GM19328 (cell line): Measurements from ENCODE around the gene KIF16B.

Source experiments
- ATAC-seq: cut with Tn5 transposase; IDR thresholded peaks from one replicate; pipeline ENCODE4 v1.9.1; 2021; ENCODE audit warnings: mild to moderate bottlenecking, moderate library complexity; ENCODE audit not compliant: unreplicated experiment

Gene KIF16B

GRCh38 chr20:16486532-16486931 is 86.7 kb downstream of the KIF16B start:
- ATAC-seq: no peak

DNA sequence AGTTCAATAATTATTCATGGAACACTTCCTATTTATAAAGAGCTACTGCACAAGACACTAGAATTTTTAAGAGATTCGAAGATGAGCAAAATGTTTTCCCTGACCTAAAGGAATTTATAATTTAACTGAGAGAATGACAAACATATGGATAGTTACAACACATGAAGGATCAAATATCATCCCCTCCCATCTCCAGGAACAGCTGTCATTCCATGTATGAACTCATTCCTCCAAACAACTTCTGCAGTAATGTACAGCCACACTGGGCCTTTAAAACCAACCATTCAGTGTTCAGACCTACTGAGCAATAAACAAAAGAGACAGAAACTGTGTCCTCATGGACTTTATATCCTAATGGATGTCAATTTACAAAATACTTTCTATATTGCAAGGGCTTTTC is 87.8 kb downstream of the KIF16B start:
- ATAC-seq: no peak

- no peak for ATAC-seq
Observed at GRCh38 chr20:16483024-16483423, 90.2 kb downstream of the KIF16B start.

DNA sequence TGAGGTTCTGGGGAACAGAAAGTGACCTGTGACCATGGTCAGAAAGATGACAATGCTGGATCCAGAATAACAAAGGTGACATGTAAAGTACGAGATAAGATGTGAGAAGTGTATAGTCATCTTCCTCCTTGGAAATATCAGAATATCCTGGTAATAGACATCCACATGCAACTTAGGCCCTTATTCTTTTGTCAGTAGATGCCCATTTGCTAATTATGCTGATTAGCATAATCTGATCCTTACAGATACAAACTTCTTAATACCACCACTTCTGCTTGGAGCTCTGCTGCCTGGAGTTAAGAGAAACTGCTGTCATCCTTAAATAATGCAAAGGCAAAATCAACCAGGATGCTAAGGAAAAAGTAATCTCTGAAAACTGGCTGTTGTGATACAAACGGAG is 91.3 kb downstream of the KIF16B start:
- ATAC-seq: no peak

DNA sequence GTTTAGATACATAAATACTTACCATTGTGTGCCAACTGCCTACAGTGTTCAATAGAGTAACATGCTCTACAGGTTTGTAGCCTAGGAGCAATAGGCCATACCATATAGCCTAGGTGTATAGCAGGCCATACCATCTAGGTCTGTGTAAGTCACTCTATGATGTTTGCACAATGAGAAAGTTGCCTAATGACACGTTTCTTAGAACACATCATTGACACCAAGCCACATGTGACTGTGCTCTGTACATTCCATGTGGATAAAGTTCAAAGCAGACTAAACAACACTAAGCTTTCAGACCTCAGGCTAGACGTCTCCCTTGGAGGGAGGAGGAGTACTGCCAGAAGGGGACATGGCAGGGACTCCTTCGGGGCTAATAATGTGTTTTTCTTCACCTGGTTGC is 93.6 kb downstream of the KIF16B start:
- ATAC-seq: no peak

- no peak for ATAC-seq
Observed at GRCh38 chr20:16477632-16478031, 95.6 kb downstream of the KIF16B start.

- ATAC-seq: no peak
Observed at GRCh38 chr20:16476032-16476431, 97.2 kb downstream of the KIF16B start.

DNA sequence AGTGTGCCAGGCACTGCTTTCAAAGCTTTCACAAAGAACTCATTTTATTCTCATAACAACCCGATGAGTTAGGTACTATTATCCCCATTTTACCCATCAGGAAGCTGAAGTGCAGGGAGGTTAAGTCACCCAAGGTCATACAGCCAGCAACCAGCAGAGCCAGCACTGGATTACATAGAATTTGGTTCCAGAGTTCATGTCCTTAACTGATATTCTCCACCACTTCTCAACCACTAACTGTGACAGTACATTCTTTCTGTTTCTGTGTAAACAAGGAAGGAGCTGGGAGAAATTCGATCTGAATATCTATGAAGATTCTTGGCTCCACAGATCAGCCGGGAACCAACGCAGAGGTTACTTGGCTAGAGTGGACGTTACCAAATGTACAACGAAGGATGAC is 98.0 kb downstream of the KIF16B start:
- ATAC-seq: no peak

GRCh38 chr20:16474363-16474762 is 98.9 kb downstream of the KIF16B start:
- ATAC-seq: no peak

DNA sequence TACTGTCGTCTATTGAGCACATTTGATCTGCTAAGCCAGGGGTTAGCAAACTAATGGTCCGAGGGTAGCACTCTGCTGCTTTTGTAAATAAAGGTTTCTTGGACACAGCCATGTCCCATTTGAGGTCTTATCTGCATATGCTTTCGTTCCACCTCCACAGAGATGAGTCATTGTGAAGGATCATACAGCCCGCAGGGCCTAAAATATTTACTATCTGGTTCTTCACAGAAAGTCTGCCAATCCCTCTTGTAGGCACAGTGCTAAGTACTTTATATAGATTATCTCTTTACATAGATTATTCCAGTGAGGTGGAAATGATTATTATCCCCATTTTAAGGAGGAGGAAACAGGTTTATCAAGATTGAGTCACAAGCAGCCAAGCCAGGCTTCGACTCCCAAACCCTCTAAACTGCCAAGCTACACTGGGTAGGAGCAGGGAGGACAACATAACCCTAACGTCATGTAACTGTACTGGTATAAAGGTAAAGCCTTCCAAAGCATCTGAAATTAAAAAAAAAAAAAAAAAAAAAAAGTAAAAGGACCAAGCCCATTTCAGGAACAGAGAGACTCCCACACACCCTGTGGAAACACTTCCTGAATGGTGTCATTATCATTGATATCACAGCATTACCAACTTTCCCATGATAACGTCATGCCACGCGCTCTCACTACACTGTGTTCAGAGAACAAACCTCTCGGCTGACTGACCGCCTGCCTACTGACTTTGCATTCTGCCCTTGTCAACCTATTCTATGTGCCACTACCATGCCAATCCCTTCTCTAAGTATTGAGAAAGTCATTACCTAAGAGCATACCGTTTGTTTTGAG is 101.0 kb downstream of the KIF16B start:
- no peak for ATAC-seq

DNA sequence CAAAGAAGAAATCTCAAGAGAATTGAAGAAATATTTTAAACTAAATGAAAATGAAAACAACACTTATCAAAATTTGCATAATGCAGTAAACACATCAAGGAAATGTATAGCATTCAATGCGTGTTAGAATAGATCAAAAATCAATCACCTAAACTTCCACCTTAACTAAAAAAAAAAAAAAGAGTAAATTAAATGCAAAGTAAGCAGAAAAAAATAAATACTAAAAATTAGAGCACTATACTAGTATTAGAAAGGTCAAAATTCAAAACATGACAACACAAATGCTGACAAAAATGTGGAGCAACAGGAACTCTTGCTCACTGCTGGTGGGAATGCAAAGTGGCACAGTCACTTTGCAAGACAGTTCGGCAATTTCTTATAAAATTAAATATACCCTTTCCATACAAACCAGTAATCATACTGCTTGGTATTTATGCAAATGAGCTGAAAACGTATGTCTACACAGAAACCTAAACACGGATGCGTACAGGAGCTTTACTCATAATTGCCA is 103.8 kb downstream of the KIF16B start:
- no peak for ATAC-seq

- no peak for ATAC-seq
Observed at GRCh38 chr20:16462711-16463110, 110.5 kb downstream of the KIF16B start.

- no peak for ATAC-seq
Observed at GRCh38 chr20:16459019-16459700, 114.1 kb downstream of the KIF16B start.

DNA sequence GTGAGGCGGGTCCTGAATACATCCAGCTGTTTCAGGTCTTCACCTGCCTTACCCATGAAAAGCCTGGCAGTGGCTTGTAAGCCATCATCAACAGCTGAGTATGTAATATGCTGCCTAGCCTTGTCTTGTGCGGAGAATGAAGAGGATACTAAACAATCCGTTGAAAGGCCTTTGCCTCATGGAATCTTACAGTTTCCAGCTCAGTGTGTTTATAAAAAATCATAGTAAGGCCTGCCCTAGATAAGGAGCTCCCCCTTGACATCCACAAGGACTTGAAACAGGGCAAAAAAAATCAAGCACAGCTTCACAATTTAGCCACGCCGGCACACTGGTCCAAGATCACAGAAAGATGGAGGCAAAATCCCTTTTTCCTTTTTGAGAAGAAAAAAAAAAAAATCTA is 115.7 kb downstream of the KIF16B start:
- no peak for ATAC-seq

DNA sequence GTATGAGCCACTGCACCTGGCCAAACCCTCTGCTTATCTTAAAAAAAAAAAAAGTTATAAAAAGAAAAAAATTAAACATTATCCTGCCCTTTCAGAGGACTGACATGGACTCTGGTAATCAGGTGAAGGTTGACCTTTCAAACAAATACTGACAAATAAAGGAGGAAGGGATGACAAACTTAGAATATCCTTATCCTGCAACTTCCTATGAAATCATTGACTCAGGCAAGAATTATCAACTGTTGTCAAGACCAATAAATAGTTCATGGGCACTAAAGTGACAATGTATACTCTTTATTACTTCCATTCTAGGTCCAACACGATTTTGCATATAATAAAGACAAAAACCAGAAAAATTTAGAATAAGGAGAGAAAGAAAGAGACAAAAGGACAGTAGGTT is 117.9 kb downstream of the KIF16B start:
- no peak for ATAC-seq

- ATAC-seq: no peak
Observed at GRCh38 chr20:16451982-16452381, 121.3 kb downstream of the KIF16B start.

- no peak for ATAC-seq
Observed at GRCh38 chr20:16451001-16451400, 122.2 kb downstream of the KIF16B start.

DNA sequence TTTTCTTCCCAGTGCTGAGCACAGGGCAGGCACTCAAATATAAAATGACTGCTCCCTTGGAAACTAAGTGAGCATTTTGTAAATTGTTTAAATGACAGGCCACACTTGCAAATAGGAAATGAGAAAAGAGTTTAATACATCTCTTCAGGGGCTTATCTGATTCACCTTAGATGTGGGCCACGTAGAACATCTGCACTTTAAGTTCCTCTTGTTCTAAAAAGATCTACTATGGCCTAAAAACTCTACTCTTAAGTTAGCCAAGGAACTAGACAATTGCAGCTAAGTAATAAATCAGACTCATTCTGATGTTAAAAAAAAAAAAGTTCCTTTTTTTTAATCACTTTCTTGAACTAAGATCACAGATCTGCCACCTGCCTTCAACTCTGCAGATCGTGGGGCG is 126.3 kb downstream of the KIF16B start:
- no peak for ATAC-seq

- ATAC-seq: no peak
Observed at GRCh38 chr20:16446246-16446645, 127.0 kb downstream of the KIF16B start.

DNA sequence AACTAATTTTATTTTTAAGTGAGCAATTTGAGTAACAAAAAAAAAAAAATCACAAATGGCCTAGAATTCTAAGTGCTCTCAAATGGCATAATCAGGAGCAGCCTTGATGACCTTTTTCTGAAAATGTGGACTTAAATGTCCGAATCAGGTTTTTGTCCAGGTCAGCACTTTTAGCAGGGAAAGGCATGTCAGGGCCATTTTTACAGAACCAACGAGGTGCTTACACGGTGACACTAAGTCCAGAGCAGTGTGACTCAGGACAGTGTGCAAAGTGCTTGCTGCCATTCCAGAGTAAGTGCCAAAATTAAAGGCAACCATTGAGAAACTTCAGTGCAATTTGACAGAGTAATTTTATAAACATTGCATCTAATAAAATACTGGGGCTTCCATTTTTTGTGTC is 127.8 kb downstream of the KIF16B start:
- ATAC-seq: no peak

DNA sequence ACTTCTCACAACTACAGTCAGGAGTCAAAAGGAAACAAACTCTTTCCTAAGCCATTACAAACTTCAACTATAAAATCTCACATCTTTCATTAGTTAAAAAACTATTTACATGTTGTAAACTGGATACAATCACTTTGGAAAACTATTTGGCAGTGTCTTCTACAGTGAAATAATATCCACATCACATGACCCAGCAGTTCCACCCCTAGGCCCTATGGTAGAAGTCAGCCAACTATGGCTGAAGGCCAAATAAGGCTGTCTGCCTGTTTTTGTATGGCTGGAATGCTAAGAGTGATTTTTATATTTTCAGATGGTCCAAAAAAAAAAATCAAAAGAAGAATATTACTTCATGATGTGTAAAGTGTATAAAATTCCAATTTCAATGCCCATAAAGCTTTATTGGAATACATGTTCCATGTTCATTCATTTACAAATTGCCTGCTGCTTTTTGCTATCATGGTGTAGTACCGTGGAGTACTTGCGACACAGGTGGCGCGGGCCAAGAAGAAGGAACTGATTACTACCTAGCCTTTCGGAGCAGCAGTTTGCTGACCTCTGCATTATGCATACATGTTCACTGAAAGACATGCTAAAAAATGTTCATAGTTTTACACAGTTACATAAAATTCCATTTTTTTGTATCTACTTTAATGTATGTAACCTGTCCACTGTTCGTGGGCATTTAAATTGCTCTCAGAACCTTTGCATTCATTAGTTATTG is 129.0 kb downstream of the KIF16B start:
- no peak for ATAC-seq
